Measurements from ENCODE around the gene TNFSF8. TPM values are rescaled to one million over a fixed set of nuclear protein-coding genes. Genes with fewer than 3 reads are reported as not detected.

TNFSF8 gene
- total RNA-seq, 3 donors from 2014 or later: 1.0 to 1.3 (median 1.0) TPM

- ATAC-seq: no peak
- Histone ChIP-seq H3K36me3 (ENCODE audit: low read depth) (no peaks in the 10 kb centered on the region), H3K4me1 (ENCODE audit: low read depth) (no peaks in the 10 kb centered on the region), H3K4me3 (no peak overlapping the region), H3K9me3 (no peaks in the 10 kb centered on the region)
- intact Hi-C loops (cut with DNase I, micrococcal nuclease): loop anchor here (2.0 to 10.0 kb wide), 3 partner anchors 172 to 226 kb away; partner anchors contain the start of gene TEX48 (in 1 of the 2)
- DNase-seq: no peak
- TF ChIP-seq, protein P1, sequence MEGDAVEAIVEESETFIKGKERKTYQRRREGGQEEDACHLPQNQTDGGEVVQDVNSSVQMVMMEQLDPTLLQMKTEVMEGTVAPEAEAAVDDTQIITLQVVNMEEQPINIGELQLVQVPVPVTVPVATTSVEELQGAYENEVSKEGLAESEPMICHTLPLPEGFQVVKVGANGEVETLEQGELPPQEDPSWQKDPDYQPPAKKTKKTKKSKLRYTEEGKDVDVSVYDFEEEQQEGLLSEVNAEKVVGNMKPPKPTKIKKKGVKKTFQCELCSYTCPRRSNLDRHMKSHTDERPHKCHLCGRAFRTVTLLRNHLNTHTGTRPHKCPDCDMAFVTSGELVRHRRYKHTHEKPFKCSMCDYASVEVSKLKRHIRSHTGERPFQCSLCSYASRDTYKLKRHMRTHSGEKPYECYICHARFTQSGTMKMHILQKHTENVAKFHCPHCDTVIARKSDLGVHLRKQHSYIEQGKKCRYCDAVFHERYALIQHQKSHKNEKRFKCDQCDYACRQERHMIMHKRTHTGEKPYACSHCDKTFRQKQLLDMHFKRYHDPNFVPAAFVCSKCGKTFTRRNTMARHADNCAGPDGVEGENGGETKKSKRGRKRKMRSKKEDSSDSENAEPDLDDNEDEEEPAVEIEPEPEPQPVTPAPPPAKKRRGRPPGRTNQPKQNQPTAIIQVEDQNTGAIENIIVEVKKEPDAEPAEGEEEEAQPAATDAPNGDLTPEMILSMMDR (IDR thresholded peaks at IDR 0.05): no peak
These were observed 19.9 kb downstream of the TNFSF8 start for GRCh38 chr9:114910541-114910940.

GRCh38 chr9:114909661-114910060 is 20.7 kb downstream of the TNFSF8 start:
- no peak for ATAC-seq
- TF ChIP-seq, protein P1 (IDR thresholded peaks at IDR 0.05): no peak
- intact Hi-C loops (cut with DNase I, micrococcal nuclease): loop anchor here (2.0 to 10.0 kb wide), 3 partner anchors 171 to 225 kb away; partner anchors contain the start of gene TEX48 (in 1 of the 2)

DNA sequence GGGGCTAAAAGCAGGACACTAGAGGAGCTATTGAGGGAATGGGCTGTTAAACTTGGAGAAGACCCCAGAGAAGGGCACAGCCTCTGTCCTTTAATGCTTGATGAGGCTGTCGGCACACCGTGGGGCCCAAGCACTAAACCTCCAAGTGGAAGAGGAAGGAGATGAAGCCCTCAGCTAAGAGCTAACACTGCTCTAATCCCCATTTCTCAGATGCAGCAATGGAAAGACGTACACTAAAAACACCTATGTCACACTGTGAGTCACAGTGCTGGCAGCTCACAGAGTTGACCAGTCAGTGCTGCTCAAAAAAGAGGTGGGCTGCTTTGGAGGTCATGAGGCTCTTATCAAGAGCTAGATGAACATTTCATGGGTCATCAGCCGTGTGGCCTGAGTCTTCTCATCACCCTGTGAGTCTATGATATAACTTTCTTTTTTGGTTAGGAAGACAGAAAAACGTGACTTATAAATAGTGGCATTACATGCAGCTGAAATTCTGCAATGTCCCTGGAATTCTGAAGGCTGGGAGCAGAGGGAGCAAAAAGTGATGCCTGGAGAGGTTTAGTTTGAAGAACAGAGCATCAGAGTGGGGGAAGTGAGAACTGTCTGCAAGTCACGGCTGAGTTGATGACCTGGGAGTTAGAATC is 21.5 kb downstream of the TNFSF8 start:
- intact Hi-C loops (cut with DNase I, micrococcal nuclease): no loop called here
- TF ChIP-seq, protein P1 (IDR thresholded peaks at IDR 0.05): no peak
- no peak overlapping the region for H3K4me3 ChIP-seq
- no peaks in the 10 kb centered on the region for H3K9me3 ChIP-seq
- ATAC-seq (peak; percentile 6), DNase-seq (no peak)
- H3K36me3 ChIP-seq (ENCODE audit: low read depth): no peaks in the 10 kb centered on the region
- H3K4me1 ChIP-seq (ENCODE audit: low read depth): no peaks in the 10 kb centered on the region

More at GRCh38 chr9:114909661-114910060, 20.7 kb downstream of the TNFSF8 start:
- DNase-seq: no peak
- Histone ChIP-seq H3K36me3 (ENCODE audit: low read depth) (no peaks in the 10 kb centered on the region), H3K4me3 (no peak overlapping the region), H3K4me1 (ENCODE audit: low read depth) (no peaks in the 10 kb centered on the region), H3K9me3 (no peaks in the 10 kb centered on the region)

- H3K9me3 ChIP-seq: no peaks in the 10 kb centered on the region
- H3K4me3 ChIP-seq: no peak overlapping the region
- no peaks in the 10 kb centered on the region for H3K36me3 ChIP-seq (ENCODE audit: low read depth)
- ATAC-seq (peak; percentile 61), DNase-seq (no peak)
- no peaks in the 10 kb centered on the region for H3K4me1 ChIP-seq (ENCODE audit: low read depth)
- TF ChIP-seq, protein P1 (IDR thresholded peaks at IDR 0.05): no peak
- intact Hi-C loops (cut with DNase I, micrococcal nuclease): no loop called here
These were observed 22.2 kb downstream of the TNFSF8 start for GRCh38 chr9:114908104-114908622.

DNA sequence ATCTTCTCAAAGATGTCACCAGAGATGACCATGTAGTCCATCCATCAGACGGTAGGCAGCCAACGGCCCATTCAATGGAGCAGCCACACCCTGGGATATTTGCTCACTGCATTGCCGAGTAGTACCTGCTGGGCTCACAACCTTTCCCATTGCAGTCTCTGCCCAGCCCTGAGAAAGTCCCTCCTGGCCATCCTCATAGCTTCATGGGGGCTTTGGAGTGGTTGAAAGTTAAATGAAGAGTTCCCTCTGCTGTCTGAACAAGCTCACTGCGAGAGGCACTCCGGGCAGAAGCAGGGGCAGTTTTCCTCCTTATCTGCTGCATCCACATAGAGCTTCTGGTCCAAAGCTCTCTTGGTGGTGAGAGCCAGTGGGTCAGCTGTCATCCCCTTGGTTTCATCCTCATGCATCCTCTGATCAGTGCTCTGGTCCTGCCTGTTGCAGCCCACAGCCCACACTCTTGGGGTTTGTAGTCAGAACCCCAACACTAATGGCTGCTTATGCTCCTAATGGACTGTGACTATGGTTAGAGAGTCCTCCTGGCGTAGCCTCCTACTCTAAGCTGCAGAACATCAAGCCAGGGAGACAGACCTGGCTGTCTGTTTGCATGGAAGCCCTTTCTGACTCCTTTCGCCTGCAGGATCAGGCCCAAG is 23.3 kb downstream of the TNFSF8 start:
- H3K4me1 ChIP-seq (ENCODE audit: low read depth): peaks cover 2% of the 10 kb centered on the region
- DNase-seq (peak in 1 of 3 donors; percentile 36), ATAC-seq (peak; percentile 42)
- no peaks in the 10 kb centered on the region for H3K36me3 ChIP-seq (ENCODE audit: low read depth)
- TF ChIP-seq, protein P1 (IDR thresholded peaks at IDR 0.05): peak; percentile 7
- intact Hi-C loops (cut with DNase I, micrococcal nuclease): no loop called here
- H3K4me3 ChIP-seq: no peak overlapping the region
- H3K9me3 ChIP-seq: no peaks in the 10 kb centered on the region
